ENCODE data around the gene RBMX. TPM values are rescaled to one million over a fixed set of nuclear protein-coding genes. Genes with fewer than 3 reads are reported as not detected.

The RBMX gene
- total RNA-seq, 2 donors from 2014 or later: 380 to 396 TPM

- no peaks in the 10 kb centered on the region for H3K27me3 ChIP-seq (ENCODE audit: control insufficient read depth, insufficient read depth, low read length, poor library complexity, severe bottlenecking)
- no peak for DNase-seq
- TF ChIP-seq CTCF (conservative IDR thresholded peaks at IDR 0.05): no peak
- no peak overlapping the region for H3K27ac ChIP-seq (ENCODE audit: low read depth, low read length)
- H3K4me3 ChIP-seq (ENCODE audit: low read length): no peak overlapping the region
- H3K27ac Mint-ChIP-seq: no peak overlapping the region
- 88 to 97% methylated on average over 3 to 4 of the region's 4 CpGs for WGBS, 2 experiments (ENCODE audit: insufficient coverage in 1 of 2, insufficient read length in 1 of 2)
- H3K36me3 ChIP-seq (ENCODE audit: control insufficient read depth, insufficient read depth, low read length): peaks cover 24% of the 10 kb centered on the region
- peaks cover 43% of the 10 kb centered on the region for H3K9me3 Mint-ChIP-seq
- H3K4me3 Mint-ChIP-seq: no peak overlapping the region
- no peaks in the 10 kb centered on the region for H3K4me1 Mint-ChIP-seq
- H3K36me3 Mint-ChIP-seq (ENCODE audit: low read depth): peaks cover 59% of the 10 kb centered on the region
- no peaks in the 10 kb centered on the region for H3K9me3 ChIP-seq (ENCODE audit: control insufficient read depth, low read length)
- H3K9ac ChIP-seq (ENCODE audit: extremely low read depth, low read length, poor library complexity, severe bottlenecking): no peak overlapping the region
- H3K4me1 ChIP-seq (ENCODE audit: control insufficient read depth, insufficient read depth, low read length): no peaks in the 10 kb centered on the region
- H3K27me3 Mint-ChIP-seq (ENCODE audit: insufficient read depth): no peaks in the 10 kb centered on the region
These were observed 22.3 kb downstream of the RBMX start for GRCh38 chrX:136858007-136858756.

- H3K27ac Mint-ChIP-seq: no peak overlapping the region
- no peaks in the 10 kb centered on the region for H3K9me3 ChIP-seq (ENCODE audit: control insufficient read depth, low read length)
- H3K9me3 Mint-ChIP-seq: peaks cover 49% of the 10 kb centered on the region
- no peaks in the 10 kb centered on the region for H3K4me1 ChIP-seq (ENCODE audit: control insufficient read depth, insufficient read depth, low read length)
- no peak for DNase-seq
- no peaks in the 10 kb centered on the region for H3K4me1 Mint-ChIP-seq
- no peaks in the 10 kb centered on the region for H3K27me3 Mint-ChIP-seq (ENCODE audit: insufficient read depth)
- 100% methylated on average over 2 to 6 of the region's 6 CpGs for WGBS, 2 experiments (ENCODE audit: insufficient coverage in 1 of 2, insufficient read length in 1 of 2)
- TF ChIP-seq CTCF (conservative IDR thresholded peaks at IDR 0.05): no peak
- H3K4me3 Mint-ChIP-seq: no peak overlapping the region
- peaks cover 14% of the 10 kb centered on the region for H3K36me3 ChIP-seq (ENCODE audit: control insufficient read depth, insufficient read depth, low read length)
- H3K4me3 ChIP-seq (ENCODE audit: low read length): no peak overlapping the region
- no peaks in the 10 kb centered on the region for H3K27me3 ChIP-seq (ENCODE audit: control insufficient read depth, insufficient read depth, low read length, poor library complexity, severe bottlenecking)
- no peak overlapping the region for H3K9ac ChIP-seq (ENCODE audit: extremely low read depth, low read length, poor library complexity, severe bottlenecking)
- peaks cover 56% of the 10 kb centered on the region for H3K36me3 Mint-ChIP-seq (ENCODE audit: low read depth)
- H3K27ac ChIP-seq (ENCODE audit: low read depth, low read length): no peak overlapping the region
These were observed 24.0 kb downstream of the RBMX start for GRCh38 chrX:136856551-136856950.

GRCh38 chrX:136856050-136856449, 24.5 kb downstream of the RBMX start:
- Histone ChIP-seq H3K27ac (ENCODE audit: low read depth, low read length) (no peak overlapping the region), H3K9me3 (ENCODE audit: control insufficient read depth, low read length) (no peaks in the 10 kb centered on the region), H3K4me3 (ENCODE audit: low read length) (no peak overlapping the region), H3K27me3 (ENCODE audit: control insufficient read depth, insufficient read depth, low read length, poor library complexity, severe bottlenecking) (no peaks in the 10 kb centered on the region), H3K4me1 (ENCODE audit: control insufficient read depth, insufficient read depth, low read length) (no peaks in the 10 kb centered on the region), H3K9ac (ENCODE audit: extremely low read depth, low read length, poor library complexity, severe bottlenecking) (no peak overlapping the region), H3K36me3 (ENCODE audit: control insufficient read depth, insufficient read depth, low read length) (peaks cover 15% of the 10 kb centered on the region)
- no peaks in the 10 kb centered on the region for H3K4me1 Mint-ChIP-seq
- WGBS, 2 experiments (ENCODE audit: insufficient coverage in 1 of 2, insufficient read length in 1 of 2): 93% methylated on average over 7 of the region's 8 CpGs; no CpG with 5 or more reads in 1 of the 2 experiments
- peaks cover 47% of the 10 kb centered on the region for H3K9me3 Mint-ChIP-seq
- no peak overlapping the region for H3K4me3 Mint-ChIP-seq
- no peak for TF ChIP-seq CTCF (conservative IDR thresholded peaks at IDR 0.05)
- no peak for DNase-seq
- no peak overlapping the region for H3K27ac Mint-ChIP-seq
- no peaks in the 10 kb centered on the region for H3K27me3 Mint-ChIP-seq (ENCODE audit: insufficient read depth)
- peaks cover 53% of the 10 kb centered on the region for H3K36me3 Mint-ChIP-seq (ENCODE audit: low read depth)

Measured in endodermal cell (in vitro differentiated cells).